A549 (cell line): Measurements from ENCODE around the gene ANTXR1.

Experiments used
- CEBPB ChIP-seq, 2 experiments: fragments of >200 bp in 1 of 2; sonication (Bioruptor Twin) in 1 of 2; formaldehyde crosslinking in 1 of 2; IDR thresholded peaks; 2 replicates each; pipeline ENCODE4 v1.6.1; 2012 to 2016
- CHD4 ChIP-seq: fragments of 200-600 bp; sonication (generic); IDR thresholded peaks from 2 replicates; pipeline ENCODE4 v1.6.1; 2016; ENCODE audit warnings: antibody characterized with exemption, mild to moderate bottlenecking, borderline replicate concordance
- CTCF ChIP-seq: fragments of >200 bp; sonication (Bioruptor Twin); formaldehyde crosslinking; IDR thresholded peaks from 3 replicates; pipeline ENCODE4 v1.5.1; 2016
- EP300 ChIP-seq, 2 experiments: fragments of >200 bp; sonication (Bioruptor Twin); formaldehyde crosslinking; IDR thresholded peaks; 2 replicates in 1 of 2; 3 replicates in 1 of 2; pipeline ENCODE4 v1.6.1; 2016 to 2017
- KDM5A ChIP-seq: fragments of 200-600 bp; sonication (generic); IDR thresholded peaks from 2 replicates; pipeline ENCODE4 v1.6.1; 2016; ENCODE audit warnings: antibody characterized with exemption, mild to moderate bottlenecking
- MAX ChIP-seq: IDR thresholded peaks from 2 replicates; pipeline ENCODE4 v1.6.1; 2012
- NFE2L2 ChIP-seq: fragments of 150-350 bp; conservative IDR thresholded peaks from 2 replicates; pipeline ENCODE4 v1.6.1; 2014; ENCODE audit warnings: low read length
- NPAS2 ChIP-seq: fragments of 250-450 bp; sonication (Bioruptor Pico); IDR thresholded peaks from 2 replicates; pipeline ENCODE4 v1.8.0; 2022; ENCODE audit warnings: mild to moderate bottlenecking, moderate library complexity, borderline replicate concordance
- PHF8 ChIP-seq: fragments of 200-600 bp; sonication (generic); IDR thresholded peaks from 2 replicates; pipeline ENCODE4 v1.6.1; 2016; ENCODE audit warnings: low read depth, mild to moderate bottlenecking, antibody characterized with exemption, moderate library complexity, borderline replicate concordance
- POLR2A ChIP-seq: IDR thresholded peaks from 2 replicates; pipeline ENCODE4 v1.6.1; 2012; ENCODE audit warnings: mild to moderate bottlenecking, low read length
- RARB ChIP-seq: fragments of 250-450 bp; sonication (Bioruptor Pico); IDR thresholded peaks from 2 replicates; pipeline ENCODE4 v1.8.0; 2021; ENCODE audit warnings: mild to moderate bottlenecking, moderate library complexity
- RCOR1 ChIP-seq: fragments of 150-350 bp; IDR thresholded peaks from 2 replicates; pipeline ENCODE4 v1.6.1; 2014; ENCODE audit warnings: antibody characterized with exemption, low read length, low read depth

GRCh38 chr2:69195706-69196105, 182.7 kb downstream of the ANTXR1 start:
- no peak for TF ChIP-seq RARB (CRISPR knock-in tag)
- no peak for TF ChIP-seq POLR2A
- TF ChIP-seq KDM5A, result no peak
- no peak for TF ChIP-seq CTCF
- TF ChIP-seq CHD4, result no peak
- no peak for TF ChIP-seq MAX
- no peak for TF ChIP-seq NPAS2
- no peak for TF ChIP-seq RCOR1
- TF ChIP-seq PHF8, result no peak
- no peak for TF ChIP-seq EP300 (IDR thresholded peaks at IDR 0.05)
- TF ChIP-seq CEBPB (IDR thresholded peaks at IDR 0.05), result no peak
- no peak for TF ChIP-seq NFE2L2
